ENCODE data around the gene CCDC71L.
A peak's percentile ranks its signal among the peaks of the same experiment; 100 is the strongest.

CCDC71L gene

DNA sequence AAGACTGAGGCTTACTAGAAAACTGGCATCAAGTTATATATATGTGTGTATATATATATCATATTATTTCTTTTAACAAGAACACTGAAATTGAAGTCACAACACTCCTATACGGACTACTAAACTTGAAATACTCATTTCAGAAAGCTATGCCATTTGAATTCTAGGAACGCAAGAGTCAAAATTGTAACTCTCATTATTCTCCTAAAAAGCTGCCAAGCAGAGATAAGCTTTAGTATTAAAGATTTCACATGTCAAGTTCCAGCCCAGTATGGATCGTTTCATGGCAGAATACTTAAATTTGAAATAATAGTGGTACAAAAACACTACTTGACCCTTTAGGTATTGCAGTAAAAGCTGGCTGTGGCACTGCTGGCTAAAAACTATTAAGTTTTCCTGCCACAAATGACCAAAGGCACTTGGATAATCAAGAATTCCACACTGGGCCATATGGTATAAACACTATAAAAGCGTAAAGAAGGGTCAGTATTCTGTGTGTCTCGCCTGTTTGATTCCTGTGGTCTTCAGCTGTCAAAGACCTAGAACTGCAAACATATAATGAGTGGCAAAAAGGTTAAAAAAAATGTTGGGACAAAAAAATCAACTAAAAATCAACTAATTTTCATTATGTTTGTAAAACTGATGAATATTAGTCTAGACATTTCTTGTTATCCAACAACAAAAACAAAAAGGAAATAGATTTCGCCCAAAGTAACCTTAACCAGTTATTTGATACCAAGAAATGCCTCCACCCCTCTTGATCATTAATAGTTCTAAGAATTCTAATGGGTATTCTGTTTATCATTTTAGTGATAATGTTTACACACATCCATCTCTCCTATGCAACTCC, 2.4 kb downstream of the CCDC71L start:
- Histone ChIP-seq H3K4me3 (ENCODE audit: low read length in 2 of 2) (peak overlapping the region; percentile 1 to 94), H3K4me1 (ENCODE audit: control insufficient read depth in 2 of 2, insufficient read depth in 2 of 2, low read length in 2 of 2) (peaks cover 0 to 6% of the 10 kb centered on the region in 2 donors), H3K36me3 (ENCODE audit: control insufficient read depth in 2 of 2, insufficient read depth in 2 of 2, low read length in 2 of 2) (no peaks in the 10 kb centered on the region), H3K27me3 (ENCODE audit: control insufficient read depth in 2 of 2, insufficient read depth in 2 of 2, low read length in 2 of 2) (no peaks in the 10 kb centered on the region), H3K9me3 (ENCODE audit: control insufficient read depth in 2 of 2, low read length in 2 of 2) (no peaks in the 10 kb centered on the region), H3K9ac (ENCODE audit: low read depth in 1 of 2, low read length in 2 of 2) (peak overlapping the region in 1 of 2 donors; percentile 81), H3K27ac (ENCODE audit: low read depth in 2 of 2, low read length in 2 of 2) (no peak overlapping the region)

DNA sequence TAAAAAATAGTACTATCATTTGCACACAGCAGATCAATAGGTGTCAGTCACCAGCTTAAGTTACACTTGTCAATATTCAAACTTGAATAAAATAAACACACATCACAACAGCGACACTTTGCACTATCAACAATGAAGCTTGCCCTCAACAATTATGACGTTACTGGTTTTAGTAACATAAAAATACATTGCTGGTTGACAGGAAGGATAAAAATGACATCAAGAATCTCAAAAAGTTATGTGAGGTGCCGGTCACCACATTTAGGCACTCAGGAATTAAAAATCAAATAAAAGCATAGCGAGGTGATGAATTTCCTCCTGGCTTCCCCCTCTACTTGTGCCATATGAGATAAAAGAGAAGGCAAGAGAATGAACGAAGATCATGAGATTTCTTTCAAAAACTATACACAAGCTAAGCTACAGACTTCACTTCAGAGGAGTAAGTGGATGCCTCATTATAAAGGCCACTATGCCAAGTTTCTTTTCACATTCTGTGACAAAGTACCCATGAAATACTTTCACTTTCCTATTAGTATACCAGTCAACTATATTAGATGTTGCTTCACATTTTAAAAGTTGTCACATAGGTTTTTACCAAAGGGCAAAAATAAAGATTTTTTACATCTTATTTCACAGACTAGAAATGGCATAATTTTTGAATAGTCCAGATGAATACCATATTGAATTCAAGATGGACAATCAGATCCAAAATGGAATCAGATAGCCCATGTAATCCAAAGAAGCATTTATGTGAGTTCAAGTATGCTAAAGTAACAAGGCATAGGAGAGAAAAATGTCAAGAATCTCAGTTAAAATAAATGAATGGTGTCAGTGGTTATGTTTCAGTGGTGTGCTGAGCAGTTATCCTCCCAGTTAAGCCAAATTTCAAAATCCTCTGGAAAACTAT, 3.6 kb downstream of the CCDC71L start:
- H3K9ac ChIP-seq (ENCODE audit: low read depth in 1 of 2, low read length in 2 of 2), result no peak overlapping the region
- no peaks in the 10 kb centered on the region for H3K36me3 ChIP-seq (ENCODE audit: control insufficient read depth in 2 of 2, insufficient read depth in 2 of 2, low read length in 2 of 2)
- H3K27me3 ChIP-seq (ENCODE audit: control insufficient read depth in 2 of 2, insufficient read depth in 2 of 2, low read length in 2 of 2), result no peaks in the 10 kb centered on the region
- no peaks in the 10 kb centered on the region for H3K9me3 ChIP-seq (ENCODE audit: control insufficient read depth in 2 of 2, low read length in 2 of 2)
- H3K4me1 ChIP-seq (ENCODE audit: control insufficient read depth in 2 of 2, insufficient read depth in 2 of 2, low read length in 2 of 2), result peaks cover 0 to 6% of the 10 kb centered on the region in 2 donors
- H3K4me3 ChIP-seq (ENCODE audit: low read length in 2 of 2), result no peak overlapping the region
- H3K27ac ChIP-seq (ENCODE audit: low read depth in 2 of 2, low read length in 2 of 2), result no peak overlapping the region

DNA sequence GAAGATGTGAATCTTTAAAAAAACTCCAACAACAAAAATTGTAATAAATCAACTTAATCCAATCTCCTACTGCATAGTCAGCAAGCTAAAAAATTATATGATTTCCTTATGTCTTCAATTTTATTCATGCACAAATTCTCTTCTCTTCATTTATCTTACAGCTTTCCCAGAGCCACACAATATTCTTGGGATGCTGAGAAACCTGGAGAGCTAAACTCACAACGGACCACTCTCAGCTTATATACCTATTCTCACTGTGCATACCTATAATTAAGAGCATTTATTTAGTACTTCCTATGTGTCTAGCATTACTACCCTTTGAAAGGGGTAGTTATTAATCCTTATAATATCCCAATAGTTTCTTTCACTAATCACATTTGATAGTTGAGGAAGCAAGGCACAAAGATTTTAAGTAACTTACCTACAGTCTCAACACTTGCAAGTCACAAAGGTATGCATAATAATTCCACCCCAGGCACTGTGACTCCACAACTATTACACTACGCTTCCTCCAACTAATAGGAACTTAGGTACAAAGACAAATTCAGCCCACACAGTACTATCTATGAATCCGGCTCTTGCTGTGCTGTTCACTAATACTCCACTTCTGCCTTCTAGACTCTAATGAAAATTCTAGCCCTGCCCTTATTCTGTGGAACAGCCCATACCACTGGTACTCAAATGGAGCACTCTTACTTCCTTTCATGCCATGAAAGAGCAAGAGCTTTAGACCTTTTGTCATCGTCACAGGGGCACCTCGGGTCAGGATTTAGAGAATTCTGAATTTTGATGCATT, 5.1 kb downstream of the CCDC71L start:
- Histone ChIP-seq H3K36me3 (ENCODE audit: control insufficient read depth in 2 of 2, insufficient read depth in 2 of 2, low read length in 2 of 2) (no peaks in the 10 kb centered on the region), H3K4me1 (ENCODE audit: control insufficient read depth in 2 of 2, insufficient read depth in 2 of 2, low read length in 2 of 2) (peaks cover 0 to 6% of the 10 kb centered on the region in 2 donors), H3K9ac (ENCODE audit: low read depth in 1 of 2, low read length in 2 of 2) (no peak overlapping the region), H3K27me3 (ENCODE audit: control insufficient read depth in 2 of 2, insufficient read depth in 2 of 2, low read length in 2 of 2) (no peaks in the 10 kb centered on the region), H3K27ac (ENCODE audit: low read depth in 2 of 2, low read length in 2 of 2) (no peak overlapping the region), H3K4me3 (ENCODE audit: low read length in 2 of 2) (no peak overlapping the region), H3K9me3 (ENCODE audit: control insufficient read depth in 2 of 2, low read length in 2 of 2) (no peaks in the 10 kb centered on the region)

DNA sequence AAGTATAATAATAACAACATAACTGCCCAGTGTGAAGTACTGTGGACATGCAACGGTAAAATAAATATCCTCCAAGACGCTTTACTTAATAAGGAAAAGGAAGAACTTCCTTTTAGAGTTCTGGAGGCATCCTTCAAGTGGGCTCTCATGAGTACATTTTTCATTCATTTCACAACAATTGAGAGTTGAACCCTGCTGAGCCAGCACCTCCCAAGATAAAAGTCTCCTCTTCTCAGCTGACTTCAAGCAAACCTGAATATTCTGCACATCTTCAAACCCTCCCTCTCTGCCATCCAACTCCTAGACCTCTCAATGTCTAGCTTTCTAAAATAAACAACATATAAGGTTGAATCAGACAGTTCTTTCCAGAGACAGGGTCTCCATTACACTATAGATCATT, 7.5 kb downstream of the CCDC71L start:
- no peaks in the 10 kb centered on the region for H3K4me1 ChIP-seq (ENCODE audit: control insufficient read depth in 2 of 2, insufficient read depth in 2 of 2, low read length in 2 of 2)
- no peaks in the 10 kb centered on the region for H3K27me3 ChIP-seq (ENCODE audit: control insufficient read depth in 2 of 2, insufficient read depth in 2 of 2, low read length in 2 of 2)
- H3K4me3 ChIP-seq (ENCODE audit: low read length in 2 of 2), result no peak overlapping the region
- H3K9ac ChIP-seq (ENCODE audit: low read depth in 1 of 2, low read length in 2 of 2), result no peak overlapping the region
- H3K36me3 ChIP-seq (ENCODE audit: control insufficient read depth in 2 of 2, insufficient read depth in 2 of 2, low read length in 2 of 2), result no peaks in the 10 kb centered on the region
- H3K27ac ChIP-seq (ENCODE audit: low read depth in 2 of 2, low read length in 2 of 2), result no peak overlapping the region
- H3K9me3 ChIP-seq (ENCODE audit: control insufficient read depth in 2 of 2, low read length in 2 of 2), result no peaks in the 10 kb centered on the region

DNA sequence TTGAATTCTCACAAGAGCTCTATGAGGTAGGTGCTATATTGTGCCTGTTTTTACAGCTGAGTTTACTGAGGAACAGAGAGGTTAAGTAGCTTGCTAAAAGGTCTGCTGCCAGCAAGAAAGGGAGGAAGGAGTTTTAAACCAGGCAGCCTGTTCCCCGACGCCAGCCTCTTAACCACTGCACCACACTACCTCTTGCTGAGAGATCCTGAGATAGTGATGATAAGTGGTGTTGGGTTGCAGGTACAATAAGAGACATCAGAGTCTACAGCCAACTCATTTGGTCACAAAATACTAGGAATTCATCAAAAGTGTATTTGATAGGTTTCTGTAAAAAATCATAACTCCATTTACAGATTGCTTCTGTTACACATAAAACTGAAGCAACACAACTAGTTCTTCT, 8.0 kb downstream of the CCDC71L start:
- H3K27ac ChIP-seq (ENCODE audit: low read depth in 2 of 2, low read length in 2 of 2), result no peak overlapping the region
- no peaks in the 10 kb centered on the region for H3K4me1 ChIP-seq (ENCODE audit: control insufficient read depth in 2 of 2, insufficient read depth in 2 of 2, low read length in 2 of 2)
- no peak overlapping the region for H3K4me3 ChIP-seq (ENCODE audit: low read length in 2 of 2)
- H3K27me3 ChIP-seq (ENCODE audit: control insufficient read depth in 2 of 2, insufficient read depth in 2 of 2, low read length in 2 of 2), result no peaks in the 10 kb centered on the region
- H3K9ac ChIP-seq (ENCODE audit: low read depth in 1 of 2, low read length in 2 of 2), result no peak overlapping the region
- H3K9me3 ChIP-seq (ENCODE audit: control insufficient read depth in 2 of 2, low read length in 2 of 2), result no peaks in the 10 kb centered on the region
- H3K36me3 ChIP-seq (ENCODE audit: control insufficient read depth in 2 of 2, insufficient read depth in 2 of 2, low read length in 2 of 2), result no peaks in the 10 kb centered on the region

DNA sequence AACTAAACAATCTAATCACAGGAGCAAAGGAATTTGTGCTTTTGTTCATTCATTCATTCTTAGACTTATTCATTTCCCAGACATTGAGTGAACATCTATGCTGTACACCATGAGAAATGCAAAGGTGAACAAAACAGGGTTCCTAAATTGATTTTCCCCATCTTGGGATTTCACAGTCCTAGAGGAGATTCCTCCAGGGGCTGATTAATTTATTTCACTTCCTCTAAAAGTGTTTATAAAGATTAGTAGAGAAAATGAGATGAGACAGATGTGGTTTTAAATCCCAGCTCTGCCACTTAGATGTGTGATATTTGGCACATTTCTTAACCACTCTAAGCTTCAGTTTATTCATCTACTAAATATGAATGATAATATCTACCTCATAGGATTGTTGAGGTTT, 8.9 kb downstream of the CCDC71L start:
- no peak overlapping the region for H3K27ac ChIP-seq (ENCODE audit: low read depth in 2 of 2, low read length in 2 of 2)
- H3K27me3 ChIP-seq (ENCODE audit: control insufficient read depth in 2 of 2, insufficient read depth in 2 of 2, low read length in 2 of 2), result no peaks in the 10 kb centered on the region
- no peak overlapping the region for H3K4me3 ChIP-seq (ENCODE audit: low read length in 2 of 2)
- H3K9me3 ChIP-seq (ENCODE audit: control insufficient read depth in 2 of 2, low read length in 2 of 2), result no peaks in the 10 kb centered on the region
- no peak overlapping the region for H3K9ac ChIP-seq (ENCODE audit: low read depth in 1 of 2, low read length in 2 of 2)
- no peaks in the 10 kb centered on the region for H3K36me3 ChIP-seq (ENCODE audit: control insufficient read depth in 2 of 2, insufficient read depth in 2 of 2, low read length in 2 of 2)
- no peaks in the 10 kb centered on the region for H3K4me1 ChIP-seq (ENCODE audit: control insufficient read depth in 2 of 2, insufficient read depth in 2 of 2, low read length in 2 of 2)

DNA sequence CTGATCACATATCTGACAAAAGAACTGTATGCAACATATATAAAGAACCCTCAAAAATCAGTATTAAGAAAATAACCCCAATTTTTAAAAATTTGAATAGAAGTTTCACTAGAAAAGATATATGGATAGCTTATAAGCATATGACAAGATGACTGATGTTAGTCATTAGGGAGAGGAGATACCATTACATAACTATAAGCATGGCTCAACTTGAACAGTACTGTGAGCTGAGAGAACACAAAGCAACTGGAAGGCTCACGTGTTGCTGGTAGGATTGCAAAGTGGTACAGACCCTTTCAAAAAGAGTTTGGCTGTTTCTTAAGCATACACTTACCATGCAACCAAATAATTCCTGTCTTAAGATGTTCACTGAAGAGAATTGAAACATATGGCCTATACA, 14.7 kb downstream of the CCDC71L start:
- Histone ChIP-seq H3K9ac (ENCODE audit: low read depth in 1 of 2, low read length in 2 of 2) (no peak overlapping the region), H3K4me3 (ENCODE audit: low read length in 2 of 2) (no peak overlapping the region), H3K36me3 (ENCODE audit: control insufficient read depth in 2 of 2, insufficient read depth in 2 of 2, low read length in 2 of 2) (no peaks in the 10 kb centered on the region), H3K27ac (ENCODE audit: low read depth in 2 of 2, low read length in 2 of 2) (no peak overlapping the region), H3K27me3 (ENCODE audit: control insufficient read depth in 2 of 2, insufficient read depth in 2 of 2, low read length in 2 of 2) (no peaks in the 10 kb centered on the region), H3K4me1 (ENCODE audit: control insufficient read depth in 2 of 2, insufficient read depth in 2 of 2, low read length in 2 of 2) (no peaks in the 10 kb centered on the region), H3K9me3 (ENCODE audit: control insufficient read depth in 2 of 2, low read length in 2 of 2) (no peaks in the 10 kb centered on the region)

DNA sequence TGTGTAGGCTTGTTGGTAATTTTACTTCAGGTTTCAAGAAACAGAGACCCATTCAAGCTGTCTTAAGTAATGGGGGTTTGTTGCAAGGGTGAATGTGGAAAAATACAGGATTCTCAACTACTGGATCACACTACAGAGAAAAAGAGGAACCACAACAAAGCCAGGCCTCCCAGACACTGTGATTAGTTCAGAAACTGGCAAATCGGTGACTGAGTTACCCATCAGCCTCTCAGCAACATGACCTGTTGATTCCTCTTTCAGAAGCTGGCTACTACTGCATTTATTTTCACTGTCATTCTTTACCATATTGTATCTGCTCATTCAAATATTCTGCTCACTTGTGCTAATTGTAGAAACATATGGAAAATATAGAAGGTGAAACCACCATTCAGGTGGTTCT, 16.0 kb downstream of the CCDC71L start:
- H3K9ac ChIP-seq (ENCODE audit: low read depth in 1 of 2, low read length in 2 of 2), result no peak overlapping the region
- no peaks in the 10 kb centered on the region for H3K4me1 ChIP-seq (ENCODE audit: control insufficient read depth in 2 of 2, insufficient read depth in 2 of 2, low read length in 2 of 2)
- no peaks in the 10 kb centered on the region for H3K36me3 ChIP-seq (ENCODE audit: control insufficient read depth in 2 of 2, insufficient read depth in 2 of 2, low read length in 2 of 2)
- H3K27me3 ChIP-seq (ENCODE audit: control insufficient read depth in 2 of 2, insufficient read depth in 2 of 2, low read length in 2 of 2), result no peaks in the 10 kb centered on the region
- no peak overlapping the region for H3K4me3 ChIP-seq (ENCODE audit: low read length in 2 of 2)
- H3K9me3 ChIP-seq (ENCODE audit: control insufficient read depth in 2 of 2, low read length in 2 of 2), result no peaks in the 10 kb centered on the region
- no peak overlapping the region for H3K27ac ChIP-seq (ENCODE audit: low read depth in 2 of 2, low read length in 2 of 2)

DNA sequence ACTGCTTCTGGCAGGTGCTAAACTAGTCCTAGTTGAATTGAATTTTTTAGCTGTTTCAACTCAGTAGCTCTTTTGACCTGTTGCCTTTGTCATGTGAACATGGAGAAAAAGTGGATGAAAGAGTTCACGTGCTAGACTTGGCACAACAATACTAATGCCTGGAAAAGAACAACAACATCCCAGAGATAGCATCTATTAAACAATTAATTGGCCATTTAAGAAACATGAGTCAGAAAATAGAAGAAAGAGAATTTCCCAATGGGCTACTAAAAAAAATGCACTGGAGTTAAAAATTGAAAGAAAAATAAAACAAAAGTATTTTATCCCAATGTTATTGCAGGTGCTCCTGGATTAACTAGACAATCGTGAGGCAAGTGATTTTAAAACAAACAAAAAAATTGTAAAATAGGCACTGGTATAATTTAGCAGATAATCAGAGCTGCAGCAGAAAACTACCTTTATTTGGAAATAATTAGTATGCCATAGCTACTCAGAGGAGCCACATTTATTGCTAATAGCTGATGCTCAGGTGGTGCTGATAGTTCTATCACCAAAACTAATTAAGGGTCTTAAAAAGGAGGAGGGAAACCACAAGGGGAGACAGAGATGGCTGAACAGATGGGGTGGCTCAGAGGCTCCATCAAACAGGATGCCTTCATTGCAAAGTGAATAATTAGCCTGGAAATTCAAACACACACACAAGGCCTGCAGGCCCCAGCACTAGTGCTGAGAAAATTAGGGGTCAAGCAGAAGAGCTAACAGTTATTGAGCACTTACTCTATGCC, 17.6 kb downstream of the CCDC71L start:
- no peaks in the 10 kb centered on the region for H3K36me3 ChIP-seq (ENCODE audit: control insufficient read depth in 2 of 2, insufficient read depth in 2 of 2, low read length in 2 of 2)
- H3K9ac ChIP-seq (ENCODE audit: low read depth in 1 of 2, low read length in 2 of 2), result no peak overlapping the region
- H3K9me3 ChIP-seq (ENCODE audit: control insufficient read depth in 2 of 2, low read length in 2 of 2), result no peaks in the 10 kb centered on the region
- H3K27ac ChIP-seq (ENCODE audit: low read depth in 2 of 2, low read length in 2 of 2), result no peak overlapping the region
- no peaks in the 10 kb centered on the region for H3K4me1 ChIP-seq (ENCODE audit: control insufficient read depth in 2 of 2, insufficient read depth in 2 of 2, low read length in 2 of 2)
- no peaks in the 10 kb centered on the region for H3K27me3 ChIP-seq (ENCODE audit: control insufficient read depth in 2 of 2, insufficient read depth in 2 of 2, low read length in 2 of 2)
- H3K4me3 ChIP-seq (ENCODE audit: low read length in 2 of 2), result no peak overlapping the region
